H9 (cell line): Measurements from ENCODE around the gene CCS. TPM values are rescaled to one million over a fixed set of nuclear protein-coding genes. Genes with fewer than 3 reads are reported as not detected.

Experiments
- DNase-seq: peaks from one replicate; pipeline ENCODE4 v3.0.0-alpha.2; 2017
- H2AFZ ChIP-seq: one replicate; pipeline ENCODE4 v1.6.1; 2013; ENCODE audit warnings: mild to moderate bottlenecking, low read length, control low read depth, moderate library complexity
- H2AK5ac ChIP-seq: 2 replicates; pipeline ENCODE4 v1.6.1; 2013; ENCODE audit warnings: low read length, control low read depth, mixed read lengths; ENCODE audit not compliant: insufficient read length
- H2BK120ac ChIP-seq: one replicate; pipeline ENCODE4 v1.6.1; 2013; ENCODE audit warnings: low read depth, mild to moderate bottlenecking, low read length, control low read depth, inconsistent platforms; ENCODE audit not compliant: poor library complexity, severe bottlenecking
- H2BK12ac ChIP-seq: 2 replicates; pipeline ENCODE4 v1.6.1; 2013; ENCODE audit warnings: low read length, control low read depth, mixed read lengths, low read depth; ENCODE audit not compliant: insufficient read length
- H2BK15ac ChIP-seq: 2 replicates; pipeline ENCODE4 v1.6.1; 2013; ENCODE audit warnings: low read depth, low read length, control low read depth
- H2BK20ac ChIP-seq: one replicate; pipeline ENCODE4 v1.6.1; 2013; ENCODE audit warnings: low read depth, mild to moderate bottlenecking, low read length, control low read depth, inconsistent platforms; ENCODE audit not compliant: poor library complexity, severe bottlenecking
- H2BK5ac ChIP-seq: 2 replicates; pipeline ENCODE4 v1.6.1; 2013; ENCODE audit warnings: low read length, control low read depth, mixed read lengths; ENCODE audit not compliant: insufficient read length
- H3K14ac ChIP-seq: 2 replicates; pipeline ENCODE4 v1.6.1; 2013; ENCODE audit warnings: low read length, control low read depth; ENCODE audit not compliant: insufficient read depth
- H3K18ac ChIP-seq: 2 replicates; pipeline ENCODE4 v1.6.1; 2013; ENCODE audit warnings: low read depth, mild to moderate bottlenecking, mixed read lengths, low read length, control low read depth; ENCODE audit not compliant: insufficient read length
- H3K23ac ChIP-seq: 2 replicates; pipeline ENCODE4 v1.6.1; 2013; ENCODE audit warnings: low read length, control low read depth, mixed read lengths, low read depth; ENCODE audit not compliant: insufficient read length
- H3K23me2 ChIP-seq: 2 replicates; pipeline ENCODE4 v1.6.1; 2013; ENCODE audit warnings: low read depth, mild to moderate bottlenecking, mixed read lengths, low read length, control low read depth; ENCODE audit not compliant: insufficient read length, poor library complexity, severe bottlenecking
- H3K27ac ChIP-seq: 2 replicates; pipeline ENCODE4 v1.5.1; 2013; ENCODE audit warnings: low read length, control low read depth, mixed read lengths, low read depth; ENCODE audit not compliant: insufficient read length
- H3K27me3 ChIP-seq: 2 replicates; pipeline ENCODE4 v1.6.1; 2013; ENCODE audit warnings: low read length, control low read depth, inconsistent platforms; ENCODE audit not compliant: insufficient read depth
- H3K4ac ChIP-seq: 2 replicates; pipeline ENCODE4 v1.6.1; 2013; ENCODE audit warnings: low read depth, mild to moderate bottlenecking, control low read depth, inconsistent platforms, low read length, moderate library complexity
- H3K4me1 ChIP-seq: 2 replicates; pipeline ENCODE4 v1.6.1; 2013; ENCODE audit warnings: low read length, control low read depth, inconsistent platforms; ENCODE audit not compliant: insufficient read depth
- H3K4me2 ChIP-seq: 2 replicates; pipeline ENCODE4 v1.6.1; 2013; ENCODE audit warnings: low read length, control low read depth, mixed read lengths; ENCODE audit not compliant: insufficient read length, insufficient read depth
- H3K56ac ChIP-seq: 2 replicates; pipeline ENCODE4 v1.6.1; 2013; ENCODE audit warnings: low read depth, mild to moderate bottlenecking, mixed read lengths, low read length, control low read depth; ENCODE audit not compliant: insufficient read length
- H3K79me1 ChIP-seq: 2 replicates; pipeline ENCODE4 v1.6.1; 2013; ENCODE audit warnings: low read depth, mild to moderate bottlenecking, moderate library complexity, low read length, control low read depth, inconsistent platforms; ENCODE audit not compliant: insufficient read depth, poor library complexity, severe bottlenecking
- H3K79me2 ChIP-seq: 2 replicates; pipeline ENCODE4 v1.6.1; 2013; ENCODE audit warnings: low read length, control low read depth, inconsistent platforms; ENCODE audit not compliant: insufficient read depth
- H3K9ac ChIP-seq: 2 replicates; pipeline ENCODE4 v1.6.1; 2013; ENCODE audit warnings: low read length, control low read depth, mixed read lengths; ENCODE audit not compliant: insufficient read length; ENCODE audit errors: extremely low read depth
- H3K9me3 ChIP-seq: one replicate; pipeline ENCODE4 v1.6.1; 2013; ENCODE audit warnings: low read depth, low read length, inconsistent platforms; ENCODE audit not compliant: control insufficient read depth
- H3T11ph ChIP-seq: one replicate; pipeline ENCODE4 v1.6.1; 2013; ENCODE audit warnings: mild to moderate bottlenecking, low read length, control low read depth, inconsistent platforms
- H4K20me1 ChIP-seq: one replicate; pipeline ENCODE4 v1.6.1; 2013; ENCODE audit not compliant: control insufficient read depth, insufficient read length, insufficient read depth
- H4K5ac ChIP-seq: 2 replicates; pipeline ENCODE4 v1.6.1; 2013; ENCODE audit warnings: low read depth, mild to moderate bottlenecking, mixed read lengths, low read length, control low read depth; ENCODE audit not compliant: insufficient read length
- H4K8ac ChIP-seq: replicated peaks from 2 replicates; pipeline ENCODE4 v1.6.1; 2013; ENCODE audit warnings: low read length, control low read depth, mixed read lengths, low read depth; ENCODE audit not compliant: insufficient read length
- H4K91ac ChIP-seq: 2 replicates; pipeline ENCODE4 v1.6.1; 2013; ENCODE audit warnings: low read depth, mild to moderate bottlenecking, moderate library complexity, mixed read lengths, low read length, control low read depth; ENCODE audit not compliant: insufficient read length
- H3K27ac Mint-ChIP-seq, 3 experiments: 2 replicates in 2 of 3; 3 replicates in 1 of 3; pipeline ENCODE4 v1.8.0; 2020 to 2021; ENCODE audit warnings: mixed read lengths in 3 of 3, mild to moderate bottlenecking in 1 of 3, moderate library complexity in 1 of 3
- H3K27me3 Mint-ChIP-seq: 2 replicates; pipeline ENCODE4 v1.8.0; 2021; ENCODE audit warnings: low read depth, mild to moderate bottlenecking, moderate library complexity, mixed read lengths
- H3K36me3 Mint-ChIP-seq, 3 experiments: 2 replicates in 2 of 3; 3 replicates in 1 of 3; pipeline ENCODE4 v1.8.0; 2020 to 2021; ENCODE audit warnings: low read depth in 3 of 3, mixed read lengths in 3 of 3; ENCODE audit not compliant: insufficient read depth in 1 of 3
- H3K4me1 Mint-ChIP-seq, 2 experiments: 2 replicates each; pipeline ENCODE4 v1.8.0; 2020; ENCODE audit warnings: mixed read lengths in 2 of 2
- H3K4me3 Mint-ChIP-seq, 2 experiments: 2 replicates in 1 of 2; 3 replicates in 1 of 2; pipeline ENCODE4 v1.8.0; 2020 to 2021; ENCODE audit warnings: mild to moderate bottlenecking in 2 of 2, mixed read lengths in 2 of 2, moderate library complexity in 1 of 2
- H3K9me3 Mint-ChIP-seq, 2 experiments: 2 replicates in 1 of 2; 3 replicates in 1 of 2; pipeline ENCODE4 v1.8.0; 2020; ENCODE audit warnings: mild to moderate bottlenecking in 2 of 2, mixed read lengths in 2 of 2, moderate library complexity in 1 of 2
- CTCF ChIP-seq: fragments of 200-600 bp; sonication (generic); conservative IDR thresholded peaks from 3 replicates; pipeline ENCODE4 v1.8.0; 2021; ENCODE audit warnings: antibody characterized with exemption, mild to moderate bottlenecking
- WGBS: extraction: QIAGEN DNeasy Blood & Tissue Kit; methylation state at CpG from one replicate; pipeline ENCODE4 v1.1.7; 2013; ENCODE audit warnings: missing lambda C conversion rate, low lambda C conversion rate, mixed read lengths; ENCODE audit not compliant: insufficient read length; ENCODE audit errors: extremely low coverage; 5-methylcytosine and 5-hydroxymethylcytosine counted together
- total RNA-seq: library from RNA; stranded (reverse); gene quantifications from 2 replicates; pipeline ENCODE4 v1.2.1, GENCODE V29; 2021

CCS gene
- total RNA-seq, 1 experiment from 2014 or later = 61.1 TPM

GRCh38 chr11:66562907-66563583 is 29.9 kb upstream of the CCS start:
- no peak overlapping the region for H4K91ac ChIP-seq
- H4K5ac ChIP-seq = no peak overlapping the region
- no peak overlapping the region for H3K14ac ChIP-seq
- H2BK120ac ChIP-seq = no peak overlapping the region
- H4K8ac ChIP-seq = no peak overlapping the region
- no peak for DNase-seq
- H3K4me1 Mint-ChIP-seq = peaks cover 6 to 8% of the 10 kb centered on the region in 2 experiments
- no peak overlapping the region for H2BK20ac ChIP-seq
- no peak overlapping the region for H3K18ac ChIP-seq
- no peak overlapping the region for H3K56ac ChIP-seq
- no peaks in the 10 kb centered on the region for H3K79me1 ChIP-seq
- H3K9me3 ChIP-seq = no peaks in the 10 kb centered on the region
- H3K23ac ChIP-seq = no peak overlapping the region
- H3K23me2 ChIP-seq = no peaks in the 10 kb centered on the region
- H4K20me1 ChIP-seq = no peaks in the 10 kb centered on the region
- H3K9ac ChIP-seq = no peak overlapping the region
- peaks cover 12 to 60% (median 54%) of the 10 kb centered on the region in 3 experiments for H3K36me3 Mint-ChIP-seq
- no peak overlapping the region for H3T11ph ChIP-seq
- no peak for TF ChIP-seq CTCF
- no peaks in the 10 kb centered on the region for H3K79me2 ChIP-seq
- H3K27ac ChIP-seq = no peak overlapping the region
- H2BK15ac ChIP-seq = no peak overlapping the region
- H3K4me1 ChIP-seq = no peaks in the 10 kb centered on the region
- H2AK5ac ChIP-seq = no peak overlapping the region
- peaks cover 2% of the 10 kb centered on the region for H3K27me3 Mint-ChIP-seq
- H2AFZ ChIP-seq = no peak overlapping the region
- H3K4me2 ChIP-seq = no peak overlapping the region
- no CpG with 5 or more reads among the region's 20 CpGs for WGBS
- H2BK12ac ChIP-seq = no peak overlapping the region
- H3K27me3 ChIP-seq = no peaks in the 10 kb centered on the region
- H3K4me3 Mint-ChIP-seq = no peak overlapping the region
- peak overlapping the region in 1 of 3 experiments; percentile 53; a peak in 1 of 7 replicates for H3K27ac Mint-ChIP-seq
- H3K4ac ChIP-seq = no peak overlapping the region
- H2BK5ac ChIP-seq = no peak overlapping the region
- H3K9me3 Mint-ChIP-seq = no peaks in the 10 kb centered on the region
